Heart left ventricle (tissue), 13 donors: ENCODE measurements around the gene GYG2.

ENCODE experiments used
- POLR2A ChIP-seq, 2 donors: fragments of 450-650 bp; IDR thresholded peaks; one replicate each; pipeline ENCODE4 v1.6.1; 2017; ENCODE audit warnings: antibody characterized with exemption in 2 of 2, mild to moderate bottlenecking in 2 of 2, moderate library complexity in 2 of 2
- TF ChIP-seq, protein P1 (sequence below), 12 donors: fragments of 200-600 bp; sonication (generic) in 4 of 12; IDR thresholded peaks; one replicate each; pipeline versions ENCODE4 v1.5.0 to v1.8.0; 2018 to 2022; ENCODE audit warnings: antibody characterized with exemption in 12 of 12, mild to moderate bottlenecking in 5 of 12
- donor health status: ischemic (EF 13 %, LVEDD 7.1; RV severe dilation, severe dysfunction).
- donor health status: DM: no; HTN: yes; CAD: no.
- donor health status: DM: no; HTN: no; CAD: no.
- donor health status: ischemic (EF 25% LVEDD 6.9; RV normal size, moderate dysfunction).
- donor health status: ischemic (EF 25% LVEDD 5.7; RV mildly dilated, moderate dysfunction).
- donor health status: ischemic (EF 35%, LVEDD 5.7; RV mildly dilated, moderate dysfunction).
- donor health status: nonischemic (EF 11% LVEDD 7.7; RV severe dilation, severe dysfunction).
- donor health status: DM: yes; HTN: yes; CAD: no.
- donor health status: PGD.
- donor health status: ischemic (EF 29% LVEDD 5.4; RV normal size, mild dysfunction).
- donor health status: nonischemic (EF 23%, LVEDD 6.1; RV moderate dilation, normal function).

DNA sequence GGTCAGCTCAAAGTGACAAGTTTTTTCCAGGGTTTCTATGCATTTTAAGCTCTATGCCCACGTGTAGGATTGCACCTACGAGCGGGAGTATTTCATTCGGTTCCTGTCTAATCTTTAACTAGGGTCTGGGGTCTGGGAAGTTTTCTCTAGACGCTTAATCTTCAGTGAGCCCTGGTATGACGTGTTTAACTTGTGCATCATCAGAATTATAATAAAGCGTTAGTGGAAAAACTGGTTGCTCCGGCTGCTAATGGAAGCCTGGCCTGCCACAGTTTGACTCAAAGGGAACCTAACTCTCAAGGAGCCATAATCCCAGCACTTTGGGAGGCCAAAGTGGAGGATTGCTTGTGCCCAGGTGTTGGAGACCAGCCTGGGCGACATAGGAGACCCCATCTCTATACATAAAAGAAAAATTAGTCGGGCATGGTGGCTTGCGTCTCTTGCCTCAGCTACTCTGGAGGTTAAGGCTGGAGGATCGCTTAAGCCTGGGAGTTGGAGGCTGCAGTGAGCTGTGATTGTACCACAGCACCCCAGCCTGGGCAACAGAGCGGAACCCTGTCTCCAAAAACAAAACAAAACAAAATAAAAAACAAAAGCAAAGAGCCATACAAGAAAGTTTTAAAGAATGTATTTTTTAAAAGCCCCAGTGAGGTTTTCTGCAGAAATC, 70.2 kb downstream of the GYG2 start:
- TF ChIP-seq, protein P1, sequence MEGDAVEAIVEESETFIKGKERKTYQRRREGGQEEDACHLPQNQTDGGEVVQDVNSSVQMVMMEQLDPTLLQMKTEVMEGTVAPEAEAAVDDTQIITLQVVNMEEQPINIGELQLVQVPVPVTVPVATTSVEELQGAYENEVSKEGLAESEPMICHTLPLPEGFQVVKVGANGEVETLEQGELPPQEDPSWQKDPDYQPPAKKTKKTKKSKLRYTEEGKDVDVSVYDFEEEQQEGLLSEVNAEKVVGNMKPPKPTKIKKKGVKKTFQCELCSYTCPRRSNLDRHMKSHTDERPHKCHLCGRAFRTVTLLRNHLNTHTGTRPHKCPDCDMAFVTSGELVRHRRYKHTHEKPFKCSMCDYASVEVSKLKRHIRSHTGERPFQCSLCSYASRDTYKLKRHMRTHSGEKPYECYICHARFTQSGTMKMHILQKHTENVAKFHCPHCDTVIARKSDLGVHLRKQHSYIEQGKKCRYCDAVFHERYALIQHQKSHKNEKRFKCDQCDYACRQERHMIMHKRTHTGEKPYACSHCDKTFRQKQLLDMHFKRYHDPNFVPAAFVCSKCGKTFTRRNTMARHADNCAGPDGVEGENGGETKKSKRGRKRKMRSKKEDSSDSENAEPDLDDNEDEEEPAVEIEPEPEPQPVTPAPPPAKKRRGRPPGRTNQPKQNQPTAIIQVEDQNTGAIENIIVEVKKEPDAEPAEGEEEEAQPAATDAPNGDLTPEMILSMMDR (IDR thresholded peaks at IDR 0.05), result no peak
- TF ChIP-seq POLR2A (IDR thresholded peaks at IDR 0.05), result no peak
